HG03196 (cell line): ENCODE results near the gene GPRIN1.
"Not testable (repeated sequence)": the region's sequence is repeated elsewhere in the genome, so short reads cannot be mapped to it uniquely, and the experiment has no call there.

Experiments
- ATAC-seq: cut with Tn5 transposase; IDR thresholded peaks from one replicate; pipeline ENCODE4 v1.9.1; 2021; ENCODE audit not compliant: unreplicated experiment

GPRIN1 gene

GRCh38 chr5:176599749-176600430, 10.1 kb downstream of the GPRIN1 start:
- not testable (repeated sequence) for ATAC-seq

DNA sequence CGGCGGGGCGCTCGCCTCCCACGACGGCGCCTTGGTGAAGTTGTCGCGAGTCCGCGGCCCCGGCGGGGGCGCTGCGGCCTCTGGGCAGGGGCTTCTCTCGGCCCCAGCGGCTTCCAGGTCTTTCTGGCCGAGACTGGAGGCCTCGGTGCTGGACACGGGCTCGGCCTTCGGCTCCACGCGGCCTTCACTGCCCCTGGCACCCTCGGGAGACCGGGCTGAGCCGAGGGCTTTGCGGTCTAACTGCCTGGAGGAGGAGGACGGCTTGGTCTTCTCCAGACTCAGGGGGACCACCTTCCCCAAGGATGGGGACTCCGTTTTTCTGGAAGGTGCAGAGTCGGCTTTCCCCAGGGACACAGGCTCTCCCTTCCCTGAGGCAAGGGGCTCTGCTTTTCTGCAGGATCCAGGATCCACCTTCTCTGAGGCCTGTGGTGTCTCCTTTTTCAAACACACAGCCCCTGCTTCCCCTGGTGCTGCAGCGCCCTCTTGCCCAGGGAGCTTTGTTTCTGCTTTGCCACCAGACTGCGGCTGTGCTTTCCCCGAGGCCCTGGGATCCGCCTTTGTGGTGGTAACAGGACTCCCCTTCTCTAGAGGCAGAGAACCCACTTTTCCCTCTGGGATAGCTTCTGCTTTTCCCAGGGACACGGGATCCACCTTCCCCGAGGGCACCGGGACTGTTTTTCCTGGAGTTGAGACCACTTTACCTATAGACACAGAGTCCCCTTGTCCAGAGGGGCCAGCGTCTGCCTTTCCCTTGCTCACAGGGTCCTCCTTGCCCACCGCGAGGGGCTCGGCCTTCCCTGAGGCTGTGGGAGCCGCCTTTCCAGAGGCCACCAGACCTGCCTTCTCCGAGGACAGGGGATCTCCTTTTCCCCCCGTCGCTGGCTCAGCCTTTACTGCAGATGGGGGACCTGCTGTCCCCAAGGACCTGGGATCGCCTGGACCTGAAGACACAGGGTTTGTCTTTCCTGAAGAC, 12.3 kb downstream of the GPRIN1 start:
- ATAC-seq = no peak

- peak; percentile 40 for ATAC-seq
Measured at GRCh38 chr5:176596689-176597416, 13.1 kb downstream of the GPRIN1 start.

DNA sequence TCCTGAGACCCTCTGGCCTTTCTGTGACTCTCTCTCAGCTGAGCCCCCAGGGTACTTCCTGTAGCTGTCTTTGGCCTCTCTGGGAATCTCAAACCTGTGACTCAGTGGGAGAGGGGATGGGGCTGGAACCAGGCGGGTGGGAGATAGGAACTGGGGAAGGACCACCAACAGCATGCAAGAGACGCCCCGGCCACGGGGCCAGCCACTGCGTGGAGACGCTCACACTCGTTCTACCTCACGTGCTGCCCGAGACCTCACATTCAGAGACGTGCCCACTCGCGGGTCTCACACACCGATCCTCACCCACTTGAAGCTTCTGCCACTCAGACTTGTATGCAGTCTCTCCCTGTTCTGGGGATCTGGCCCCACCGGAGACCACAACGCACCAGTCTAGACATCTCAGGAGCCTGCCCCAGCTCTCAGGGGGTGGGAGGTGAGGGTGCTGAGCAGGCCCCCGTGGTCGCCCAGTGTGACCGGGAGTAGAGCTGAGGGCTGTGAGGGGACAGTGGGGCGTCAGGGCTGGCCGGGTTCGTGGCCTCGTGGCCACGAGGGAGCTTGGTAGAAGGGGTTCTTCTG, 13.8 kb downstream of the GPRIN1 start:
- no peak for ATAC-seq

- no peak for ATAC-seq
Measured at GRCh38 chr5:176595386-176595943, 14.5 kb downstream of the GPRIN1 start.

DNA sequence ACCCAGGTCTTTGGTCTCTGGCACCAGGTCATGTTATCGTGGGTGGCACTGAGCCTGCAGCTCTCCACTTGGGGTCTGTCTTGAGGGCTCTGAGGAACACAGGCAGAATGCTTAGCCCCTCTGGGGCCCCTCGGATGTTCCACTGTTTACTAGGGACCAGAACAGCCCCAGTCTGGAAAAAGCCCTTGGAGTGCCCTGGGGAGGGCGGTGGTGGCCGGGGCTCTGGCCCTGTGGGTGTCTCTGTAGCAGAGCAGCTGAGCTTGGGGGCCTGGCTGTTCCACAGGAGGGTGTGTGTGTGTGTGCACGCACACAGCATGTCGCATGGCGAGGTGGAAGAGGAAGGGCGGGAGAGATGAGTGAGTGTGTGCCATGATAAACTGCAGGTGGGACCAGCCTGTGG, 15.4 kb downstream of the GPRIN1 start:
- no peak for ATAC-seq

DNA sequence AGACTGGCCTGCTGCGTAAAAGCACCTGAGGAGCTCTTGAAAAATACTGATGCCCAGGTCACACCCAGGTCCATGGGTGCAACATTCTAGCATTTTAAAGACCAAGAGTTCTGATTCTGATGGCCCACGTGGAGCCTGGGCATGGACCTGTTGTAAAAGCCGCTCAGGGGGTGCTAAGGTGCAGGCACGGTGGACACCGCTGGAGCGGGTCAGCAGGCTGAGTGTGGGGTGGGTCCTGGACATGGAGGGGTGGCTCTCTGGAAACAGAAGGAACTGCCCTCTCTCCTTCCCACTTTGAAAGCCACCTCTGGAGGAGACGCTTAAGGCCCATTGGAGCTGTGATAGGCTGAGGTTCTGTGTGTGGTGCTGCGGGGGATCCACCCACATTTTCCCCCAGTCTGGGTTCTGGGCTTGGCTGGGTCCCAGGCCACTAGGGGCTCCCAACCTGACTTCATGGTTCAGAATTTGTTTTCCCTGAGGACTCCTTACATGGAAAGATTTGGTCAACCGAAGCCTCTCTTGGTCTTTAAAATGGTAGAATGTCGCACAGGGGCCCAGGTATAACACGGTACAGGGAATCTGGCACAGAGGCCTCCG, 16.6 kb downstream of the GPRIN1 start:
- no peak for ATAC-seq

GRCh38 chr5:176592573-176592972, 17.4 kb downstream of the GPRIN1 start:
- ATAC-seq = no peak

DNA sequence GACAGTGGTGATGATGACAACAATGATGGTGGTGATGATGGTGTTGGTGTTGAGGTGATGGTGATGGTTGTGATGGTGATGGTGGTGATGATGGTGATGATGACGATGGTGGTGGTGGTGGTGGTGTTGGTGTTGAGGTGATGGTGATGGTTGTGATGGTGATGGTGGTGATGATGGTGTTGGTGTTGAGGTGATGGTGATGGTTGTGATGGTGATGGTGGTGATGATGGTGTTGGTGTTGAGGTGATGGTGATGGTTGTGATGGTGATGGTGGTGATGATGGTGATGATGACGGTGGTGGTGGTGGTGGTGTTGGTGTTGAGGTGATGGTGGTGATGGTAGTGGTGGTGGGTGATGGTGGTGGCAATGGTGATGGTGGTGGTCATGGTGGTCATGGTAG, 18.3 kb downstream of the GPRIN1 start:
- not testable (repeated sequence) for ATAC-seq

- no peak for ATAC-seq
Measured at GRCh38 chr5:176590035-176590717, 19.8 kb downstream of the GPRIN1 start.

DNA sequence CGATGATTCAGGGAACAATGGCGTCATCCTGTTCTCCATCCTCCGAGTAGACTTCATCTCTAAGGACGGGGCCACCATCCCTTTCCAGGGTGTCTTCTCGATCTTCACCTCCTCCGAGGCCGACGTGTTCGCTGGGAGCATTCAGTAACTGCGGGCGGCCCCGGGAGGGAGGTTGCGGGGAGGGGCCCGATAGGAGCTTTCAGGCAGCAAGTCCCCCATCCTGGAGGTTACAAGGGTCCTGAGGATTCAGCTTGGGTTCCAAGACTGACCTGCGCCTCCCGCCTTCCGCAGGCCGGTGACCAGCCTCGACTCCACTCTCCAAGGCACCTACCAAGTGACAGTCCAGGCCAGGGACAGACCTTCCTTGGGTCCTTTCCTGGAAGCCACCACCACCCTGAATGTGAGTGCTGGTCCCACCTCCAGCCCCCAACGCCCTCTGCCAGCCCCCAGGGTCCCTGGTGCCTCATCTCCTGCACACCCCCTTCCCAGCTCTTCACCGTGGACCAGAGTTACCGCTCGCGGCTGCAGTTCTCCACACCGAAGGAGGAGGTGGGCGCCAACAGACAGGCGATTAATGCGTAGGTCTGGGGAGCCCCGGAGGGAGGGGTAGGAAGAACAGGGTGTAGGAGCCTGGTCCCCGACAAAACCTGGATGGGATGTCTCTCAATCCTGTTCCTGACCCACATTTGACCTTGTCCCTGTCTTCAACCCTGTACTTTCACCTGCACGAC, 20.8 kb downstream of the GPRIN1 start:
- ATAC-seq = no peak

DNA sequence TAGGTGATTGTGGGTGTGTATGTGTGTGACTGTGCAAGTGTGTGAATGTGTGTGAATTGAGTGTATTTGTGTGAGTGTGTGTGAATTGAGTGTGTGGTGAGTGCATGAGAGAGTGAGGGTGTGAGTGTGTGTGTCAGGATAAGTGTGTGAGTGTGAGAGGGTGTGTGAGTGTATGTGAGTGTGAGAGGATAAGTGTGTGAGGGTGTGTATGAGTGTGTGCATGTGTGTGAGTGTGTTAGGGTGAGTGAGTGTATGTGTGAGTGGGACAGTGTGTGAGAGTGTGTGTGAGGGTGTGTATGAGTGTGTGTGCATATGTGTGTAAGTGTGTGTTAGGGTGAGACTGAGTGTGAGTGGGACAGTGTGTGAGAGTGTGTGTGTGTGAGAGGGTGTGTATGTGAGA, 21.7 kb downstream of the GPRIN1 start:
- no peak for ATAC-seq

DNA sequence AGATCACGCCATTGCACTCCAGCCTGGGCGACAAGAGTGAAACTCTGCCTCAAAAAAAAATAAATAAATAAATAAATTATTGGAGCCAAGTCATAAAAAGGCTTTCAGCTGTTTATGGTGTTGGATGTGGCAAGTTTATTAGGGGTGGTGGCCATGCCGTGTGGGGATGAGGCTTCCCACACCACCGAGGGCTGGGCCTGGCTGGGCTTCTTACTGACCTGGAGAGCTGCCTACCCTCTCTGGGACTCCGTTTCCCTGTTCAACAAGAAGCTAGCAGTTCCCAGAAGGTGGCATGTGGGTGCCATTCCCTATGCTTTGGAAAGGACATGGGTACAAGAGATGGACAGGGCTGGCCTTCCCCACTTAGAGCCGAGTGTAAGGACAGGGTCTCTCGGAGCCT, 22.6 kb downstream of the GPRIN1 start:
- no peak for ATAC-seq

GRCh38 chr5:176583076-176583475, 26.9 kb downstream of the GPRIN1 start:
- ATAC-seq = no peak

DNA sequence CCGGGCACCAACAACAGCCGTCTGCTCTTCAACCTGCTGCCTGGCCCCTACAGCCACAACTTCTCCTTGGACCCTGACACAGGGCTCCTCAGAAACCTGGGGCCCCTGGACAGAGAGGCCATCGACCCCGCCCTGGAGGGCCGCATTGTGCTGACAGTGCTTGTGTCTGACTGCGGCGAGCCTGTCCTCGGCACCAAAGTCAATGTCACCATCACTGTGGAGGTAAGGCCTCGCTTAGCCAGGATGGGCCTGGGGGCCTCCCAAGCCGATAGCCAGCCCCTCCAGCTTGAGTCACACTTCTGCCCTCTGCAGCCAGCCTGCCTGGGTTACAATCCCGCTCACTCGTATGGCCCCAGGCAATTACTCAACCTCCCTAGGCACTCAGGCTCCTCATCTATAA, 28.6 kb downstream of the GPRIN1 start:
- ATAC-seq = no peak

DNA sequence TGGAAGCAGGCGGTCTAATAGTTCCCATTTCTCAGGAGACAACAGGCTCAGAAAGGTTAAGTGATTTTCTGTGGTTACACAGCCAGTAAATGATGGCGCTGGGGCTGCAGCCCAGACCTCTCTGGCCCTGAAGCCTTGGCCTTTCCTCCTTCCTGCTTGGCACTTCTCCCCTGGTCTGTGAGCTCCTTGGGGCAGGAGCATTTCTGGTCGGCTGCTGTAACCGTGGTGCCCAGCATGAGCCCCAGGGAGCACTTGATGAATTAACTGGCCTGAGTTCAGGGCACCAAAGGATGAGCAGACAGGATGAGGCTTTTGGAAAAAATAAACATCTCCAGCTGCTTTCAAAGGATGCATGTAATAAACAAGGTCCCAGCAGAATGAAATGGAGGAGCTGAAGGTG, 30.6 kb downstream of the GPRIN1 start:
- no peak for ATAC-seq

DNA sequence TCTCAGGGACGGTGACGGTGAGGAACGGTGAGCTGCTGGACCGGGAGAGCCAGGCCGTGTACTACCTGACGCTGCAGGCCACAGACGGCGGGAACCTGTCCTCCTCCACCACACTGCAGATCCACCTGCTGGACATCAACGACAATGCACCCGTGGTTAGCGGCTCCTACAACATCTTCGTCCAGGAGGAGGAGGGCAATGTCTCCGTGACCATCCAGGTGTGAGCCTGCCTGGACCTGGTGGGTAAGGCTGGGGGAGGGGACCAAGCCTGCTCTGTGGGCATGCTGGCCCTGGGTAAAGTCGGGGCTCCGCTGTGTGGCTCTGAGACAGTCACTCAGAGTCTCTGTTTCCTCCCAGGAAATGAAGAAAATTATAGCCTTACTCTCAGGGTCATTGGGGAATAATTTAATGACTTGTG, 31.6 kb downstream of the GPRIN1 start:
- ATAC-seq = no peak

DNA sequence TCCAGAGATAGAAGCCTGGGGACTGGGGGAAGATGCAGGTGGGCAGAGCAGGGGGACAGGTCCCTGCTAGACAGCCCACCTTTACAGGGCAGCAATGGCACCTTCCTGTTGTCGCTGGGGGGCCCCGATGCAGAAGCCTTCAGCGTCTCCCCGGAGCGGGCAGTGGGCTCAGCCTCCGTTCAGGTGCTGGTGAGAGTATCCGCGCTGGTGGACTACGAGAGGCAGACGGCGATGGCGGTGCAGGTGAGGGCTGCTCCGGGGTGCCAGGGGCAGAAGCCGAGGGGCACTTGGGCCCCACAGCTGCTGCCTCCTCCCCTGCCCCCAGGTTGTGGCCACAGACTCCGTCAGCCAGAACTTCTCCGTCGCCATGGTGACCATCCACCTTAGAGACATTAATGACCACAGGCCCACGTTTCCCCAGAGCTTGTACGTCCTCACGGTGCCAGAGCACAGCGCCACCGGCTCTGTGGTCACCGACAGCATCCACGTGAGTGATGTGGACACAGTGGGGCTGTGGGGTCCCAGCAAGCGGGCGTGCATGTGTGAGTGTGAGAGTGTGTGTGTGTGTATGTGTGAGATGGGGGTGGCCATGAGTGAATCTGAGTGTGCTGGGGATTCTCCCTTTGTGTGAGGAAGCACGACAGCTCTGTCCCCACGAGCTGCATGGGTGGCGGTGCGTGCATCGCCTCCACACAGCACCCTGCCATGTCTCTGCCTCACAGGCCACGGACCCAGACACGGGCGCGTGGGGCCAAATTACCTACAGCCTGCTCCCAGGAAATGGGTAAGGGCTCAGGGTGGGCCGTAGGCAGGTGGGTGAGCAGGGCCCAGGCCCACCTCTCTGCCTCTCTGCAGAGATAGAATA, 32.4 kb downstream of the GPRIN1 start:
- no peak for ATAC-seq
